Astrocyte of the cerebellum (primary cell): Measurements from ENCODE around the gene SYCP2.

ENCODE experiments used
- DNase-seq: peaks from one replicate; pipeline ENCODE4 v3.0.0-alpha.2; 2011; ENCODE audit warnings: low read depth
- H3K4me3 ChIP-seq: 2 replicates; pipeline ENCODE4 v1.5.1; 2011; ENCODE audit warnings: mild to moderate bottlenecking, low read depth, low read length, moderate library complexity
- in situ Hi-C: cut with HindIII; loops from 2 replicates; pipeline ENCODE4 v1.10.0; 2017; ENCODE audit warnings: low sequenced_read_pairs
- TF ChIP-seq, protein P1 (sequence below): IDR thresholded peaks from 2 replicates; pipeline ENCODE4 v1.5.1; 2012; ENCODE audit warnings: low read length, low read depth, moderate library complexity, mild to moderate bottlenecking; ENCODE audit errors: missing control alignments

The SYCP2 gene, protein sequence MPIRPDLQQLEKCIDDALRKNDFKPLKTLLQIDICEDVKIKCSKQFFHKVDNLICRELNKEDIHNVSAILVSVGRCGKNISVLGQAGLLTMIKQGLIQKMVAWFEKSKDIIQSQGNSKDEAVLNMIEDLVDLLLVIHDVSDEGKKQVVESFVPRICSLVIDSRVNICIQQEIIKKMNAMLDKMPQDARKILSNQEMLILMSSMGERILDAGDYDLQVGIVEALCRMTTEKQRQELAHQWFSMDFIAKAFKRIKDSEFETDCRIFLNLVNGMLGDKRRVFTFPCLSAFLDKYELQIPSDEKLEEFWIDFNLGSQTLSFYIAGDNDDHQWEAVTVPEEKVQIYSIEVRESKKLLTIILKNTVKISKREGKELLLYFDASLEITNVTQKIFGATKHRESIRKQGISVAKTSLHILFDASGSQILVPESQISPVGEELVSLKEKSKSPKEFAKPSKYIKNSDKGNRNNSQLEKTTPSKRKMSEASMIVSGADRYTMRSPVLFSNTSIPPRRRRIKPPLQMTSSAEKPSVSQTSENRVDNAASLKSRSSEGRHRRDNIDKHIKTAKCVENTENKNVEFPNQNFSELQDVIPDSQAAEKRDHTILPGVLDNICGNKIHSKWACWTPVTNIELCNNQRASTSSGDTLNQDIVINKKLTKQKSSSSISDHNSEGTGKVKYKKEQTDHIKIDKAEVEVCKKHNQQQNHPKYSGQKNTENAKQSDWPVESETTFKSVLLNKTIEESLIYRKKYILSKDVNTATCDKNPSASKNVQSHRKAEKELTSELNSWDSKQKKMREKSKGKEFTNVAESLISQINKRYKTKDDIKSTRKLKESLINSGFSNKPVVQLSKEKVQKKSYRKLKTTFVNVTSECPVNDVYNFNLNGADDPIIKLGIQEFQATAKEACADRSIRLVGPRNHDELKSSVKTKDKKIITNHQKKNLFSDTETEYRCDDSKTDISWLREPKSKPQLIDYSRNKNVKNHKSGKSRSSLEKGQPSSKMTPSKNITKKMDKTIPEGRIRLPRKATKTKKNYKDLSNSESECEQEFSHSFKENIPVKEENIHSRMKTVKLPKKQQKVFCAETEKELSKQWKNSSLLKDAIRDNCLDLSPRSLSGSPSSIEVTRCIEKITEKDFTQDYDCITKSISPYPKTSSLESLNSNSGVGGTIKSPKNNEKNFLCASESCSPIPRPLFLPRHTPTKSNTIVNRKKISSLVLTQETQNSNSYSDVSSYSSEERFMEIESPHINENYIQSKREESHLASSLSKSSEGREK (N-terminal part only)

DNA sequence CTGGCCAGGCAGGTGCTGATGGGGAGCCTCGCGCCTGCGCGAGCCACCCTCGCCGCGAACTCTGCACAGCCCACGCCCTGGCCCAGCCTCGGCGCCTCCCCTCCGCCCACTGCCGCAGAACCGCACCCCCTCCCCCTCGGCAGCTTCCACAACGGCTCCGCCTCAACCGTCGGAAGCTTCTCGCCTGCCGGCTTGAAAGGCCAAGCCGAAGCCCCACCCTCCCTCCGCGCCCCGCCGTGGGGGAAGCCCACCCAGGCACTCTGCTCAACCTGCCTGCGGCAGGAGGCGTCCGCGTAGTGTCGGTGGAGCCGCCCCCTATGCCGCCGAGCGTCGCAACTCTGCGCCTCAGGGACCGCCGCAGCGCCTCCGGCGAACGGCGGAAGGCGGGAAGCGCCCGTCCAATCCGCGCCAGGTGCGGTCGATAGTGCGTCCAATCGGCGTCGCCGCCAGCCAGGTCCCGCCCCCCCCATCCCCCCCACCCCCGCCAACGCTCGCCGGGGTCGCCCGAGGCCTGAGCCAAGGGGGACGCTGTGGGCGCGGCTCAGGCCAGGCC, at the start of gene SYCP2:
SYCP2 (minus strand) TSS at position 342 of the 553 bp plus-strand sequence. CDS start 11,224 bp downstream, outside the sequence.
- in situ Hi-C loops: no loop called here
- TF ChIP-seq, protein P1, sequence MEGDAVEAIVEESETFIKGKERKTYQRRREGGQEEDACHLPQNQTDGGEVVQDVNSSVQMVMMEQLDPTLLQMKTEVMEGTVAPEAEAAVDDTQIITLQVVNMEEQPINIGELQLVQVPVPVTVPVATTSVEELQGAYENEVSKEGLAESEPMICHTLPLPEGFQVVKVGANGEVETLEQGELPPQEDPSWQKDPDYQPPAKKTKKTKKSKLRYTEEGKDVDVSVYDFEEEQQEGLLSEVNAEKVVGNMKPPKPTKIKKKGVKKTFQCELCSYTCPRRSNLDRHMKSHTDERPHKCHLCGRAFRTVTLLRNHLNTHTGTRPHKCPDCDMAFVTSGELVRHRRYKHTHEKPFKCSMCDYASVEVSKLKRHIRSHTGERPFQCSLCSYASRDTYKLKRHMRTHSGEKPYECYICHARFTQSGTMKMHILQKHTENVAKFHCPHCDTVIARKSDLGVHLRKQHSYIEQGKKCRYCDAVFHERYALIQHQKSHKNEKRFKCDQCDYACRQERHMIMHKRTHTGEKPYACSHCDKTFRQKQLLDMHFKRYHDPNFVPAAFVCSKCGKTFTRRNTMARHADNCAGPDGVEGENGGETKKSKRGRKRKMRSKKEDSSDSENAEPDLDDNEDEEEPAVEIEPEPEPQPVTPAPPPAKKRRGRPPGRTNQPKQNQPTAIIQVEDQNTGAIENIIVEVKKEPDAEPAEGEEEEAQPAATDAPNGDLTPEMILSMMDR: no peak

DNA sequence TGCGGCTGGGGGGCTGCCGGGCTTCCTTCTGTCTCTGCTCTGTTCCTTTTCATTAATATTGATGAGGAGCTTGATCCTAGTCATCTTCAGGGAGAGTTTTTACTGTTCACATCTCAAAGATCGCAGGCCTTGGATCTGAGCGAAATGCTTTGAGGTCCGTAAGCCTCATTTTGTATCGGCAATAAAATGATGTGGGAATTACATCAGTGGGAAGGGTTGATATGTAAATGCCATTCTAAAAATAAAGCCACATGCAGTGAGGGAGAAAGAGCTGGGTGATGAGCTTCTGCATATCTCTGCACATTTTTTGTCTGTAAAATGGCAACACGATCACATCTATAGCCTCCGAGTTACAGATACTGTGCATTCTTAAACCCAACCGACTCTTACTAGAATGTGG, 49.6 kb upstream of the SYCP2 start:
- no peak overlapping the region for H3K4me3 ChIP-seq
- TF ChIP-seq, protein P1: no peak
- in situ Hi-C loops: no loop called here
- no peak for DNase-seq

More for the DNA sequence above, at the start of gene SYCP2:
- no peak for DNase-seq
- H3K4me3 ChIP-seq: peak within 1 kb of the TSS; percentile 58

DNA sequence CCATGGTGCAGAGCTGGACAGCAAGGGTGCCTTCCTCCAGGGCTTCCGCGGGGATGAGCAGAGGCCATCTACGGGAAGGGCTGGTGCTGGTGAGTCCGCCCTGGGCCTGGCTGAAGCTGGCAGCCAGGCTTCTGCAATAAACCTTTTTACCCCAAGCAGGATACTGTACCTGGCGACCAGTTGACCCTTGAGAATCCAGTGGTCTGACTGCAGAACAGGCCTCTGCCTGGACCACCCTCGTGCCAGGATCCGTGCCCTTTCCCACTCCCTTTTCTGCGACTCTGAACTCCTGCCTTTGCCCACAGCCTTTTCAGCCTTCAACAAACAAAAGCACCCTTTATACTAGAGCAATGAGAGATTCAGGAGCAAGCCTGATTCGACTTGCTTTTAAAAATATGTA, 43.6 kb upstream of the SYCP2 start:
- no peak overlapping the region for H3K4me3 ChIP-seq
- DNase-seq: no peak
- TF ChIP-seq, protein P1: no peak
- in situ Hi-C loops: no loop called here

DNA sequence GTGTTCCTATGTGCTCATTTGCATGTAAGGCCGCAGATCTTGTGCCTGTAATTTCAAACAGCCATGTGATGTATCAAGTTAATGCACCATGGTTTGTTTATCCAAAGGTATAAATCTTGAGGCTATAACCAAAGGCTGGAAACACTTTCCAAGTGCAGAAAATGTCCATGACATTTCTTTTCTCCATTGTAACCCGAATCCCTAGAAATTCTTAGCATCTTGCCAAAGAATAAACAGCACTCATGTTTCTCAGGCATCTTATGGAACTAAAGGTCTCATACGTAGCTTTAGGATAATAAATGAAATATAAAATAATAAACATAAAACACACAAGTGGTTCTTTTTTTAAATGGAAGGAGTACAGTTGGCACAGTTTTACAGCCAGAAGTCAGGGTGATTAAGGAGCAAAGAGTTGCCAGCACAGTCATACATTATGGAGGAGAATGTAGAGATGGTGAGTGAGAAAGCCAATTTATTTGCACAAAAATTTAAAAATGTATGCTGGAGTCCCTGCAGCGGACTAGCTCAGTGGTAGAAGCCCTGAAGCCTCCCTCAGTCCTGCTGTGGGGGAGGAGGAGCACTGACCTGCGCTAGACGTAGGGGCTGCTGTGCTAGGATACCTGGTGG, 42.8 kb upstream of the SYCP2 start:
- no peak overlapping the region for H3K4me3 ChIP-seq
- in situ Hi-C loops: no loop called here
- TF ChIP-seq, protein P1: no peak
- DNase-seq: no peak

DNA sequence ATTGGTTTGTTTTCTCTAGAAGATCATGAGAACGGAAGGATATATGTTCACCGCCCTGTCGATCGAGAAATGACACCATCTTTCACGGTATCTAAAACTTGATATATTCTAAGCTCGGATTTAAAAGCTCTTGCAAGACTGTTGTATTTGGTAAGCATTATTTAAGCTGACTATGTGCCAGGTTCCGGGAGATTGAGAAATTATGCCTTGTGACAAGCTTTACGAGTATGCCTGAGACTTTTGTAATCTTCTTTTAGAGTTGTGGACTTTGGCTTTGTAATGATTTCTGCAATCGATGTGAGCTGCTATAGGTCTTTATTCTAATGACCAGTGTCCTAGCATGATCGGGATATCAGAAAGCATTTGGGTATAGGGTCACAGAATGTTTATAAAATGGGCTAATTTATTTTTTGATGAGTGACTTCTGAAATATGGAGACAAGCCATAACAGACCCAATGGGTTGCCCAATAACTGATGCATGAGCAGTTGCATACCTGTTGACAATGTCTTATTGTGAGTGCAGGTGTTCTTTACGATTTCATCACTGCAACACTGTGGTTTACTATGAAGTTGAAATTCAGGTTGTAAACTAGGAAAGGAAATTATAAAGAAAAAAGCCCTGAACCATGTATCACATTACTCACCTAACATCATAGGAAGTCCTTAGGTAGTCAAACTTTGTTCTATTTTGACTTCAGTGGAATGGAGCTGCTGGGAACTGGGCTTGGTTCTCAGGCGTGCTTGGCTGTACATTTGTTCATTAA, 38.8 kb upstream of the SYCP2 start:
- in situ Hi-C loops: no loop called here
- TF ChIP-seq, protein P1: no peak
- H3K4me3 ChIP-seq: no peak overlapping the region
- no peak for DNase-seq
